ENCODE results near the gene ZNF593.

ZNF593 gene

GRCh38 chr1:26200413-26200812, 30.7 kb downstream of the ZNF593 start:
- DNase-seq (ENCODE audit: low read depth in 2 of 3, low spot score in 2 of 3) = no peak

- DNase-seq (ENCODE audit: low read depth in 2 of 3, low spot score in 2 of 3) = no peak
Observed at GRCh38 chr1:26203642-26204318, 34.1 kb downstream of the ZNF593 start.

GRCh38 chr1:26210147-26210870, 40.6 kb downstream of the ZNF593 start:
- DNase-seq (ENCODE audit: low read depth in 2 of 3, low spot score in 2 of 3) = no peak

- no peak for DNase-seq (ENCODE audit: low read depth in 2 of 3, low spot score in 2 of 3)
Observed at GRCh38 chr1:26212726-26213125, 43.0 kb downstream of the ZNF593 start.

- DNase-seq (ENCODE audit: low read depth in 2 of 3, low spot score in 2 of 3) = no peak
Observed at GRCh38 chr1:26213335-26213905, 43.7 kb downstream of the ZNF593 start.

DNA sequence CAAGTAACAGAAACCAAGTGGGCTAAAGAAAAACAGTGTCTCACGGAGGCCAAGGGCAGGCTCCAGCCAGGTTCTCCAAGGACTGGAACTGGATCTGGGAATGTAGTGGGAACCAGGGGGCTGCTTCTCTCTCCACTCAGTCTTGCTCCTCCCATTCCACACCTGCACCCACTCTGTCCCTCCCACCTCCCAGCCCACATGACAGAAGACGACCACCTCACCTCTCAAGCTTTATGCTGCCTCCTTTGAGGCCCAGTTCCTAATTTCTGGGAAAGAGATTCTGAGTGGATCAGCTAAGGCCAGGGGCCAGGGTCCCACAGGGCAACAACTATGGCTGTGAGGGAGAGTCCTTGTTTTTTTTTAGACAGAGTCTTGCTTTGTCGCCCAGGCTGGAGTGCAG, 45.5 kb downstream of the ZNF593 start:
- no peak for DNase-seq (ENCODE audit: low read depth in 2 of 3, low spot score in 2 of 3)

- DNase-seq (ENCODE audit: low read depth in 2 of 3, low spot score in 2 of 3) = no peak
Observed at GRCh38 chr1:26218906-26219494, 49.3 kb downstream of the ZNF593 start.
